K562 (cell line): ENCODE results near the gene CYYR1. TPM values are rescaled to one million over a fixed set of nuclear protein-coding genes. Genes with fewer than 3 reads are reported as not detected.

Experiments
- ATAC-seq: fragments of 200-7000 bp; cut with Tn5 transposase; 3 replicates; pipeline ENCODE4 v1.9.1; 2020; ENCODE audit warnings: moderate library complexity
- BruUV-seq: library from RNA; stranded (reverse); fragments of 400-500 nt; replicated peaks from 2 replicates; lab custom pipeline; 2021; lab: Mats Ljungman, UMichigan
- CTCF ChIA-PET: fragments of 300-600 bp; formaldehyde crosslinking; extraction: SDS; loops from one replicate; lab custom pipeline; 2021; ENCODE audit warnings: low intra/inter-chr PET ratio; lab: Yijun Ruan, JAX
- POLR2A ChIA-PET: fragments of 300-600, 350-650 bp; sonication (Branson Sonifier 250); formaldehyde crosslinking; extraction: SDS; loops from one replicate; lab custom pipeline; 2021; ENCODE audit warnings: antibody characterized with exemption, inconsistent platforms; lab: Yijun Ruan, JAX
- DNase-seq, 4 experiments: peaks; one replicate each; pipeline versions ENCODE4 v3.0.0 to v3.0.0-alpha.2; 2011 to 2018; ENCODE audit warnings: low spot score in 3 of 4, mixed read lengths in 3 of 4; ENCODE audit errors: extremely low read depth in 1 of 4
- FAIRE-seq: peaks from 2 replicates; lab custom pipeline; 2011; peaks lifted over from hg19 to GRCh38; lab: Jason Lieb, UNC
- H2AFZ ChIP-seq: 2 replicates; pipeline ENCODE4 v1.6.0; 2011; ENCODE audit warnings: low read depth, low read length, control low read depth, inconsistent platforms
- H3K27ac ChIP-seq: fragments of 200-600 bp; 3 replicates; pipeline ENCODE4 v1.8.0; 2011; ENCODE audit warnings: low read depth, mild to moderate bottlenecking, control low read depth, inconsistent platforms, low read length, moderate library complexity, mixed read lengths; ENCODE audit errors: extremely low read depth
- H3K27me3 ChIP-seq, 2 experiments: fragments of 300-600 bp in 1 of 2; 2 replicates in 1 of 2; 3 replicates in 1 of 2; pipeline versions ENCODE4 v1.6.0 to v1.8.0; 2011; ENCODE audit warnings: inconsistent platforms in 2 of 2, low read length in 2 of 2, mild to moderate bottlenecking in 1 of 2, mixed read lengths in 1 of 2, moderate library complexity in 1 of 2; ENCODE audit not compliant: control insufficient read depth in 2 of 2, insufficient read depth in 2 of 2
- H3K36me3 ChIP-seq: fragments of 300-600 bp; 3 replicates; pipeline ENCODE4 v1.8.0; 2011; ENCODE audit warnings: mild to moderate bottlenecking, low read length, inconsistent platforms; ENCODE audit not compliant: control insufficient read depth, insufficient read depth
- H3K4me1 ChIP-seq, 2 experiments: fragments of 200-600 bp in 1 of 2; replicated peaks in 1 of 2; 2 replicates in 1 of 2; 3 replicates in 1 of 2; pipeline versions ENCODE4 v1.5.1 to v1.8.0; 2011; ENCODE audit warnings: inconsistent platforms in 2 of 2, low read length in 2 of 2, mild to moderate bottlenecking in 1 of 2, mixed read lengths in 1 of 2, moderate library complexity in 1 of 2; ENCODE audit not compliant: control insufficient read depth in 2 of 2, insufficient read depth in 2 of 2
- H3K4me2 ChIP-seq: 2 replicates; pipeline ENCODE4 v1.6.1; 2011; ENCODE audit warnings: low read length, control low read depth, inconsistent platforms, mixed read lengths; ENCODE audit not compliant: insufficient read depth
- H3K4me3 ChIP-seq: fragments of 200-600 bp; sonication (generic), shearing (Covaris generic); 2 replicates; pipeline ENCODE4 v1.5.1; 2016; ENCODE audit warnings: control low read depth, inconsistent platforms
- H3K79me2 ChIP-seq: fragments of 200-600 bp; 3 replicates; pipeline ENCODE4 v1.8.0; 2011; ENCODE audit warnings: low read length, inconsistent platforms; ENCODE audit not compliant: control insufficient read depth, insufficient read depth
- H3K9ac ChIP-seq, 2 experiments: 2 replicates each; pipeline versions ENCODE4 v1.6.0 to v1.6.1; 2011; ENCODE audit warnings: low read depth in 2 of 2, low read length in 2 of 2, control low read depth in 1 of 2, inconsistent platforms in 1 of 2, mild to moderate bottlenecking in 1 of 2, mixed read lengths in 1 of 2; ENCODE audit not compliant: insufficient read depth in 1 of 2
- H3K9me1 ChIP-seq: one replicate; pipeline ENCODE4 v1.6.0; 2011; ENCODE audit warnings: inconsistent platforms, mild to moderate bottlenecking, low read length, moderate library complexity; ENCODE audit not compliant: control insufficient read depth, insufficient read depth
- H3K9me3 ChIP-seq: replicated peaks from 2 replicates; pipeline ENCODE4 v1.5.1; 2011; ENCODE audit warnings: low read depth, low read length, inconsistent platforms; ENCODE audit not compliant: control insufficient read depth, insufficient read depth
- H4K20me1 ChIP-seq: replicated peaks from 2 replicates; pipeline ENCODE4 v1.6.1; 2011; ENCODE audit warnings: low read length, inconsistent platforms, mixed read lengths; ENCODE audit not compliant: control insufficient read depth, insufficient read depth
- BDP1 ChIP-seq: IDR thresholded peaks from 3 replicates; pipeline ENCODE4 v1.6.1; 2011; ENCODE audit not compliant: insufficient read length, insufficient read depth
- CCNT2 ChIP-seq: IDR thresholded peaks from 2 replicates; pipeline ENCODE4 v1.6.1; 2011; ENCODE audit warnings: borderline replicate concordance, low read depth, mild to moderate bottlenecking, moderate library complexity, mixed read lengths, low read length; ENCODE audit not compliant: insufficient read length; ENCODE audit errors: extremely low read depth
- DACH1 ChIP-seq: fragments of 450-650 bp; IDR thresholded peaks from 2 replicates; pipeline ENCODE4 v1.6.1; 2018; ENCODE audit not compliant: partially characterized antibody
- HDAC6 ChIP-seq: IDR thresholded peaks from 2 replicates; pipeline ENCODE4 v1.6.1; 2012; ENCODE audit warnings: low read depth, mild to moderate bottlenecking, control low read depth, inconsistent platforms, low read length, moderate library complexity
- HEY1 ChIP-seq: fragments of 250-450 bp; sonication (Bioruptor Pico); IDR thresholded peaks from 2 replicates; pipeline ENCODE4 v1.5.0; 2020; ENCODE audit warnings: mild to moderate bottlenecking, moderate library complexity, borderline replicate concordance
- HSF4 ChIP-seq: fragments of 250-450 bp; sonication (Bioruptor Pico); IDR thresholded peaks from 2 replicates; pipeline ENCODE4 v2.1.2; 2022; ENCODE audit warnings: mild to moderate bottlenecking, moderate library complexity, borderline replicate concordance
- MED1 ChIP-seq: sonication (generic); formaldehyde crosslinking; IDR thresholded peaks from 2 replicates; pipeline ENCODE4 v1.8.1; 2023; ENCODE audit warnings: missing genetic modification reagents, borderline replicate concordance
- NELFE ChIP-seq: IDR thresholded peaks from 2 replicates; pipeline ENCODE4 v1.6.1; 2011; ENCODE audit warnings: mild to moderate bottlenecking; ENCODE audit not compliant: insufficient read depth, insufficient read length
- NRF1 ChIP-seq, 2 experiments: fragments of 450-650 bp; IDR thresholded peaks in 1 of 2; conservative IDR thresholded peaks in 1 of 2; 2 replicates each; pipeline ENCODE4 v1.6.1; 2014; ENCODE audit warnings: mild to moderate bottlenecking in 2 of 2
- SRF ChIP-seq, 2 experiments: fragments of 250-450, 450-650 bp in 1 of 2; sonication (Bioruptor Pico) in 1 of 2; sonication (generic) in 1 of 2; formaldehyde crosslinking; IDR thresholded peaks; 2 replicates each; pipeline versions ENCODE4 v1.5.0 to v1.5.1; 2020 to 2022; ENCODE audit warnings: mild to moderate bottlenecking in 1 of 2, missing genetic modification reagents in 1 of 2
- STAG1 ChIP-seq: sonication (generic); formaldehyde crosslinking; IDR thresholded peaks from 2 replicates; pipeline ENCODE4 v1.5.0; 2020; ENCODE audit warnings: missing genetic modification reagents, borderline replicate concordance
- TBP ChIP-seq: optimal IDR thresholded peaks from 2 replicates; pipeline ENCODE3; 2011; ENCODE audit warnings: low read depth, low read length, improper control_type of control experiment
- ZKSCAN3 ChIP-seq: fragments of 250-450 bp; sonication (Bioruptor Pico); IDR thresholded peaks from 2 replicates; pipeline ENCODE4 v1.4.0; 2020
- ZNF224 ChIP-seq: sonication (generic); formaldehyde crosslinking; IDR thresholded peaks from 2 replicates; pipeline ENCODE4 v1.8.0; 2022; ENCODE audit warnings: mild to moderate bottlenecking, missing genetic modification reagents
- ZNF584 ChIP-seq: fragments of 200-800 bp; sonication (Bioruptor generic); IDR thresholded peaks from 2 replicates; pipeline ENCODE4 v1.6.1; 2016; ENCODE audit warnings: low read depth, mild to moderate bottlenecking, missing genetic modification characterization, missing compliant biosample characterization
- ZNF695 ChIP-seq: fragments of 450-650 bp; formaldehyde crosslinking; IDR thresholded peaks from 2 replicates; pipeline ENCODE4 v1.4.0; 2020; ENCODE audit warnings: mild to moderate bottlenecking, moderate library complexity
- ZNF696 ChIP-seq: fragments of 250-450 bp; sonication (Bioruptor Pico); conservative IDR thresholded peaks from 2 replicates; pipeline ENCODE4 v1.4.0; 2020; ENCODE audit warnings: mild to moderate bottlenecking, moderate library complexity
- ZNF77 ChIP-seq: fragments of 250-450 bp; sonication (Bioruptor Pico); IDR thresholded peaks from 2 replicates; pipeline ENCODE4 v1.5.0; 2020
- in situ Hi-C: fragments of 300-500 bp; cut with MboI; formaldehyde crosslinking; loops from 4 replicates; pipeline ENCODE4 v1.15.0; 2018; ENCODE audit warnings: inconsistent platforms, mixed read lengths
- intact Hi-C: fragments of 100-400 bp; cut with micrococcal nuclease; formaldehyde crosslinking; loops from 2 replicates; pipeline ENCODE4 v1.14.2; 2022
- polyA plus RNA-seq, 8 experiments: library from polyadenylated mRNA; depleted of rRNA in 4 of 8; stranded (reverse) in 5 of 8; unstranded in 3 of 8; fragments of >200 nt; fragmentation: Nextera tagmentation in 2 of 8; fragmentation: Illumina TruSeq in 1 of 8; extraction: Ambion mirVana in 2 of 8; extraction: Trizol in 1 of 8; gene quantifications; 2 replicates each; pipeline versions ENCODE4 v1.2.1 to v1.2.3, GENCODE V29; 2011 to 2014; ENCODE audit warnings: inconsistent platforms in 1 of 8, missing spikeins in 1 of 8
- total RNA-seq, 7 experiments: library from RNA; depleted of rRNA in 6 of 7; stranded (reverse); fragments of >200 nt in 6 of 7; fragmentation: Illumina TruSeq in 2 of 7; extraction: Trizol in 2 of 7; gene quantifications; 2 replicates each; pipeline versions ENCODE4 v1.2.1 to v1.2.3, GENCODE V29; 2011 to 2021; ENCODE audit warnings: low replicate concordance in 1 of 7
- TF ChIP-seq, protein P1 (sequence below), 2 experiments: IDR thresholded peaks in 1 of 2; conservative IDR thresholded peaks in 1 of 2; 2 replicates each; pipeline ENCODE4 v1.6.1; 2016; ENCODE audit warnings: low read depth in 2 of 2, mild to moderate bottlenecking in 1 of 2, missing compliant biosample characterization in 1 of 2, missing genetic modification characterization in 1 of 2, moderate library complexity in 1 of 2
- TF ChIP-seq, protein P2 (sequence below), 2 experiments: fragments of 450-650 bp; conservative IDR thresholded peaks; 2 replicates each; pipeline ENCODE4 v1.6.1; 2017; ENCODE audit warnings: mild to moderate bottlenecking in 2 of 2, moderate library complexity in 2 of 2

Gene CYYR1
- total and polyA plus RNA-seq, 9 of the 15 experiments (the other 6 are each of a cell fraction or from before 2014, with no cell fraction given): not detected

DNA sequence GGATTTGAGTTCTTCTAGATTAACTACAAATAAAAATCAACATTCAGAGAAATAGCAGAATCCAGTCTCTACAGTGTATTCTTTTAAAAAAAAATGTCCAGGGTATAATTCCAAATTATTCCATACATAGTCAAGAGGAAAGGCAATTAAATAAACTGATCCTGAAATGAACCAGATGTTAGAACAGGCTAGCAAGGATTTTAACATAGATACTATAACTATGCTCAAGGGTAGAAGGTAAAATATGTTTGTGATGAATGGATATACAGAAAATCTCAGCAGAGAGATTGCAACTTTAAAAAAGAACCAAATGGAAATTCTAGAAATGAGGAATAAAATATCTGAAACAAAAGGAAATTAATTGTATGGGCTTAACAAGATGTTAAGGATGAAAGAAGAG lies 32.4 kb downstream of the CYYR1 start:
- CTCF ChIA-PET: no interaction called here
- Histone ChIP-seq H3K27me3 (no peaks in the 10 kb centered on the region), H3K27ac (no peak overlapping the region), H3K9me1 (no peaks in the 10 kb centered on the region), H3K4me2 (no peak overlapping the region), H3K9ac (no peak overlapping the region), H3K4me3 (no peak overlapping the region), H3K36me3 (no peaks in the 10 kb centered on the region), H4K20me1 (no peaks in the 10 kb centered on the region), H3K79me2 (no peaks in the 10 kb centered on the region), H3K9me3 (peaks cover 2% of the 10 kb centered on the region; the same call in 1 of the 2 replicates), H3K4me1 (no peaks in the 10 kb centered on the region), H2AFZ (no peak overlapping the region)
- DNase-seq: no peak
- no TSS peak for BruUV-seq
- intact Hi-C loops (no loop called here), in situ Hi-C loops (no loop called here)
- no peak for TF ChIP-seq SRF (CRISPR knock-in tag; IDR thresholded peaks at IDR 0.05)
- TF ChIP-seq CCNT2: no peak
- no peak for TF ChIP-seq ZNF77 (CRISPR knock-in tag)
- no peak for TF ChIP-seq TBP
- no peak for TF ChIP-seq HEY1 (CRISPR knock-in tag)
- no peak for TF ChIP-seq HSF4 (CRISPR knock-in tag)
- TF ChIP-seq, protein P1, sequence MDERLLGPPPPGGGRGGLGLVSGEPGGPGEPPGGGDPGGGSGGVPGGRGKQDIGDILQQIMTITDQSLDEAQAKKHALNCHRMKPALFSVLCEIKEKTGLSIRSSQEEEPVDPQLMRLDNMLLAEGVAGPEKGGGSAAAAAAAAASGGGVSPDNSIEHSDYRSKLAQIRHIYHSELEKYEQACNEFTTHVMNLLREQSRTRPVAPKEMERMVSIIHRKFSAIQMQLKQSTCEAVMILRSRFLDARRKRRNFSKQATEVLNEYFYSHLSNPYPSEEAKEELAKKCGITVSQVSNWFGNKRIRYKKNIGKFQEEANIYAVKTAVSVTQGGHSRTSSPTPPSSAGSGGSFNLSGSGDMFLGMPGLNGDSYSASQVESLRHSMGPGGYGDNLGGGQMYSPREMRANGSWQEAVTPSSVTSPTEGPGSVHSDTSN (CRISPR knock-in tag; IDR thresholded peaks at IDR 0.05; ENCODE audit: low read depth): no peak
- TF ChIP-seq, protein P1 (tag; conservative IDR thresholded peaks at IDR 0.05; ENCODE audit: low read depth): no peak
- TF ChIP-seq ZNF584: no peak
- TF ChIP-seq DACH1: no peak
- TF ChIP-seq MED1 (CRISPR knock-in tag): no peak
- TF ChIP-seq STAG1 (CRISPR knock-in tag): no peak
- TF ChIP-seq, protein P2, sequence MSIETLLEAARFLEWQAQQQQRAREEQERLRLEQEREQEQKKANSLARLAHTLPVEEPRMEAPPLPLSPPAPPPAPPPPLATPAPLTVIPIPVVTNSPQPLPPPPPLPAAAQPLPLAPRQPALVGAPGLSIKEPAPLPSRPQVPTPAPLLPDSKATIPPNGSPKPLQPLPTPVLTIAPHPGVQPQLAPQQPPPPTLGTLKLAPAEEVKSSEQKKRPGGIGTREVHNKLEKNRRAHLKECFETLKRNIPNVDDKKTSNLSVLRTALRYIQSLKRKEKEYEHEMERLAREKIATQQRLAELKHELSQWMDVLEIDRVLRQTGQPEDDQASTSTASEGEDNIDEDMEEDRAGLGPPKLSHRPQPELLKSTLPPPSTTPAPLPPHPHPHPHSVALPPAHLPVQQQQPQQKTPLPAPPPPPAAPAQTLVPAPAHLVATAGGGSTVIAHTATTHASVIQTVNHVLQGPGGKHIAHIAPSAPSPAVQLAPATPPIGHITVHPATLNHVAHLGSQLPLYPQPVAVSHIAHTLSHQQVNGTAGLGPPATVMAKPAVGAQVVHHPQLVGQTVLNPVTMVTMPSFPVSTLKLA (conservative IDR thresholded peaks at IDR 0.05): no peak
- TF ChIP-seq NRF1 (conservative IDR thresholded peaks at IDR 0.05 in 1 of 2, IDR thresholded peaks at IDR 0.05 in 1 of 2): no peak
- TF ChIP-seq ZNF695 (CRISPR knock-in tag): no peak
- no peak for TF ChIP-seq ZNF224 (CRISPR knock-in tag)
- no peak for TF ChIP-seq BDP1
- TF ChIP-seq ZKSCAN3 (CRISPR knock-in tag): no peak
- no peak for TF ChIP-seq HDAC6
- no peak for TF ChIP-seq ZNF696 (CRISPR knock-in tag)
- TF ChIP-seq NELFE: no peak
- ATAC-seq: no peak
- POLR2A ChIA-PET: no interaction called here
- FAIRE-seq: no peak
